Psoas muscle (tissue), 8 donors: ENCODE results near the gene EARS2. TPM values are rescaled to one million over a fixed set of nuclear protein-coding genes. Genes with fewer than 3 reads are reported as not detected.

Experiments
- ATAC-seq, 4 donors: fragments of 200-7000 bp; cut with Tn5 transposase; one replicate each; pipeline ENCODE4 v1.9.1; 2020; ENCODE audit warnings: moderate library complexity in 3 of 4, mild to moderate bottlenecking in 2 of 4
- DNase-seq, 2 donors: peaks; one replicate each; pipeline ENCODE4 v3.0.0-alpha.2; 2020
- H3K27ac ChIP-seq: fragments of 200-600 bp; one replicate; pipeline ENCODE4 v1.8.0; 2022
- H3K27me3 ChIP-seq, 3 donors: fragments of 200-600 bp in 1 of 3; one replicate each; pipeline versions ENCODE4 v1.6.1 to v1.8.0; 2013 to 2022; ENCODE audit warnings: low read length in 2 of 3, mild to moderate bottlenecking in 2 of 3, moderate library complexity in 1 of 3; ENCODE audit not compliant: insufficient read depth in 3 of 3
- H3K36me3 ChIP-seq, 2 donors: fragments of 200-600 bp in 1 of 2; one replicate each; pipeline versions ENCODE4 v1.6.1 to v1.8.0; 2013 to 2022; ENCODE audit warnings: low read depth in 1 of 2, mild to moderate bottlenecking in 1 of 2, moderate library complexity in 1 of 2; ENCODE audit not compliant: insufficient read depth in 1 of 2
- H3K4me1 ChIP-seq: fragments of 200-600 bp; one replicate; pipeline ENCODE4 v1.8.0; 2022
- H3K4me3 ChIP-seq: fragments of 200-600 bp; one replicate; pipeline ENCODE4 v1.8.0; 2022; ENCODE audit warnings: mild to moderate bottlenecking
- H3K9me3 ChIP-seq: fragments of 200-600 bp; one replicate; pipeline ENCODE4 v1.8.0; 2022
- WGBS, 3 donors: extraction: QIAGEN DNeasy Blood & Tissue Kit; methylation state at CpG; one replicate each; pipeline versions ENCODE4 v1.1.6 to v1.1.7; 2013; 5-methylcytosine and 5-hydroxymethylcytosine counted together
- intact Hi-C, 2 donors: fragments of 100-400 bp; cut with DNase I; formaldehyde crosslinking; loops; one replicate each; pipeline versions ENCODE4 v1.11.0 to v1.14.2; 2022
- polyA plus RNA-seq, 3 donors: library from polyadenylated mRNA; stranded (reverse); fragments of 200-250 nt; gene quantifications; one replicate each; pipeline ENCODE4 v1.2.3, GENCODE V29; 2013
- total RNA-seq, 4 donors: library from RNA; stranded (reverse); fragmentation: NEBNext Ultra II Directional in 2 of 4; extraction: Animal tissue kit (Norgen Biotek cat#: 25700) in 2 of 4; gene quantifications; one replicate each; pipeline versions ENCODE4 v1.2.1 to v1.2.4, GENCODE V29; 2021 to 2023
- TF ChIP-seq, protein P1 (sequence below): fragments of 200-600 bp; IDR thresholded peaks from one replicate; pipeline ENCODE4 v1.8.0; 2022; ENCODE audit warnings: antibody characterized with exemption
- donor health status: healthy with polysubstance abuse.
- donor health status: DM: no; HTN: no; CAD: no; lungs with moderate emphysema.
- donor health status: Bipolar disorder and iron deficiency.
- donor health status: healthy.
- donor health status: DM: yes; HTN: yes; CAD: no.
- donor health status: DM: no; HTN: no; CAD: no.
- donor health status: DM: no; HTN: no; CAD: no.
- donor health status: DM: yes; HTN: yes; CAD: no.

The EARS2 gene
- total and polyA plus RNA-seq, 7 donors, result 12.1 to 28.3 (median 19.8) TPM

DNA sequence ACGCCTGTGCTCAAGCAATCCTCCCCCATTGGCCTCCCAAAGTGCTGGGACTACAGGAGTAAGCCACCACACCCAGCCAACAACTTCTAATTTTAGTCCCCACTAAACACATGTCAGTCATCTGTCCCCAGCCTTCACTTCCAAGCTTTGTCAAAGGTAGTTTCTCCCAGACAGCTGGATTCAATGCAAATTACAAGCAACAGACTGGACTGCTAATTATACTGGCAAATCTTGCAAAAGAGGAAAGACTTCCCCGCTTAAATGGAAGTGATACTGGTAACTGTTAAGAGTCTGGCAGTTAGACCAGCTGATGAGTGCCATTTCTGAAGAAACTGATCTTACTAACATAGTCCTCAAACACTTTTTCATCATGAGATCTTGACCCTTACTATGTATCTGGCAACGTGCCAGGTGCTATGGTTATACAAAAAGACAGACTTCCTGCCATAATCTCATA, 38.7 kb downstream of the EARS2 start:
- intact Hi-C loops, result no loop called here
- peaks cover 17 to 58% of the 10 kb centered on the region in 2 donors for H3K36me3 ChIP-seq
- no peak overlapping the region for H3K4me3 ChIP-seq
- peak in 2 of 4 donors; percentile 37 to 40 for ATAC-seq
- H3K27me3 ChIP-seq, result no peaks in the 10 kb centered on the region
- no peaks in the 10 kb centered on the region for H3K9me3 ChIP-seq
- DNase-seq, result no peak
- H3K4me1 ChIP-seq, result no peaks in the 10 kb centered on the region
- H3K27ac ChIP-seq, result no peak overlapping the region
- 61 to 63% (median 62%) methylated on average over 3 of the region's 3 CpGs for WGBS, 3 donors
- TF ChIP-seq, protein P1, sequence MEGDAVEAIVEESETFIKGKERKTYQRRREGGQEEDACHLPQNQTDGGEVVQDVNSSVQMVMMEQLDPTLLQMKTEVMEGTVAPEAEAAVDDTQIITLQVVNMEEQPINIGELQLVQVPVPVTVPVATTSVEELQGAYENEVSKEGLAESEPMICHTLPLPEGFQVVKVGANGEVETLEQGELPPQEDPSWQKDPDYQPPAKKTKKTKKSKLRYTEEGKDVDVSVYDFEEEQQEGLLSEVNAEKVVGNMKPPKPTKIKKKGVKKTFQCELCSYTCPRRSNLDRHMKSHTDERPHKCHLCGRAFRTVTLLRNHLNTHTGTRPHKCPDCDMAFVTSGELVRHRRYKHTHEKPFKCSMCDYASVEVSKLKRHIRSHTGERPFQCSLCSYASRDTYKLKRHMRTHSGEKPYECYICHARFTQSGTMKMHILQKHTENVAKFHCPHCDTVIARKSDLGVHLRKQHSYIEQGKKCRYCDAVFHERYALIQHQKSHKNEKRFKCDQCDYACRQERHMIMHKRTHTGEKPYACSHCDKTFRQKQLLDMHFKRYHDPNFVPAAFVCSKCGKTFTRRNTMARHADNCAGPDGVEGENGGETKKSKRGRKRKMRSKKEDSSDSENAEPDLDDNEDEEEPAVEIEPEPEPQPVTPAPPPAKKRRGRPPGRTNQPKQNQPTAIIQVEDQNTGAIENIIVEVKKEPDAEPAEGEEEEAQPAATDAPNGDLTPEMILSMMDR, result no peak

DNA sequence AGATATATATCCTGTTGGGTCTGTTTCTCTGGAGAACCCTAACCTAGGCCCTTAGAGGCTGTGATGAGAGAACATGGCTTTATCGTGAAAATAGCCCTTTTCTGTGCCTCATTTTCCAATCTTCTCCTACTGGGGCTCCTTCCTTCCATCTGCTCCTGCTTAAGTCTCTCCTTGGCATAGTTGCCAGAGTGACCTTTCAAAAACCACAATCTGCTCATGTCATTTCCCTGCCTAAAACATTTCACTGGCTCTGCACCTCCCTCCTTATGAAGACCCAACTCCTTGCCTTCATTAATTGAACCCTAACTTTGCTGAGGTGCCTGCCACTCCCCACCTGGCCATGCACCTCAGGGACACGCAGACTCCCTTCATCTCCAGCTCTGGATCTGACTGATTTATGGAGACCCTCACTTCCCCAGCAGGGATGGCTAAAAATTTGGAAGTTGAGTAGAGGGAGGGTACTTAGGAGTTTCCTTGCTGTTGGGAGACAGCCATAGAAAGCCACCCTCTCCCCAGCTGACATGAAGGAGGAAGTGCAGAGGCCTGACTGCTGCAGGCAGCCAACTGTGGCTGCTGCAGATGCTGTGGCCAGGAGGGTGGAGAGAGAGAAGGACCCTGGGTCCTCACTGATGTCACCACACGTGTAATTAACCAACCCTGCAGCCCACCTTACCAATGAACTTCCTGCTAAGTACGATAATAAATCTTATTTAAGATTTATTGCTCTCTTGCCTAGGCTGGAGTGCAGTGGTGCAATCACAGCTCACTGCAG, 40.6 kb downstream of the EARS2 start:
- WGBS, 3 donors, result 79 to 89% (median 84%) methylated on average over 4 of the region's 4 CpGs
- DNase-seq (no peak), ATAC-seq (no peak)
- intact Hi-C loops, result no loop called here
- Histone ChIP-seq H3K27me3 (no peaks in the 10 kb centered on the region), H3K4me3 (no peak overlapping the region), H3K27ac (no peak overlapping the region), H3K9me3 (no peaks in the 10 kb centered on the region), H3K36me3 (peaks cover 2 to 39% of the 10 kb centered on the region in 2 donors), H3K4me1 (no peaks in the 10 kb centered on the region)
- TF ChIP-seq, protein P1, result no peak

DNA sequence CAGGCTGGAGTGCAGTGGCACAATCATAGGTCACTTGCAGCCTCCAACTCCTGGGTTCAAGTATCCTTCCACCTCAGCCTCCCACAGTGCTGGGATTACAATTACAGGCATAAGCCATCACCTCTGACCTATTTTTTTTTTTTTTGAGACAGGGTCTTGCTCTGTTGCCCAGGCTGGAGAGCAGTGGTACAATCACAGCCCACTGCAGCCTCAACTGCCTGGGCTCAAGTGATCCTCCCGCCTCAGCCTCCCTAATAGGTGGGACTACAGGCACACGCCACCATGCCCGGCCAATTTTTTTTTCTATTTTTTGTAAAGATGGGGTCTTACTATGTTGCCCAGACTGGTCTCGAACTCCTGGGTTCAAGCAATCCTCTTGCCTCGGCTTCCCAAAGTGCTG, 41.3 kb downstream of the EARS2 start:
- no peaks in the 10 kb centered on the region for H3K27me3 ChIP-seq
- H3K27ac ChIP-seq, result no peak overlapping the region
- no peak for ATAC-seq
- DNase-seq, result no peak
- no peaks in the 10 kb centered on the region for H3K4me1 ChIP-seq
- intact Hi-C loops, result no loop called here
- no peaks in the 10 kb centered on the region for H3K9me3 ChIP-seq
- H3K36me3 ChIP-seq, result peaks cover 2 to 33% of the 10 kb centered on the region in 2 donors
- TF ChIP-seq, protein P1, result no peak
- 97 to 98% (median 98%) methylated on average over 5 of the region's 5 CpGs for WGBS, 3 donors
- H3K4me3 ChIP-seq, result no peak overlapping the region

DNA sequence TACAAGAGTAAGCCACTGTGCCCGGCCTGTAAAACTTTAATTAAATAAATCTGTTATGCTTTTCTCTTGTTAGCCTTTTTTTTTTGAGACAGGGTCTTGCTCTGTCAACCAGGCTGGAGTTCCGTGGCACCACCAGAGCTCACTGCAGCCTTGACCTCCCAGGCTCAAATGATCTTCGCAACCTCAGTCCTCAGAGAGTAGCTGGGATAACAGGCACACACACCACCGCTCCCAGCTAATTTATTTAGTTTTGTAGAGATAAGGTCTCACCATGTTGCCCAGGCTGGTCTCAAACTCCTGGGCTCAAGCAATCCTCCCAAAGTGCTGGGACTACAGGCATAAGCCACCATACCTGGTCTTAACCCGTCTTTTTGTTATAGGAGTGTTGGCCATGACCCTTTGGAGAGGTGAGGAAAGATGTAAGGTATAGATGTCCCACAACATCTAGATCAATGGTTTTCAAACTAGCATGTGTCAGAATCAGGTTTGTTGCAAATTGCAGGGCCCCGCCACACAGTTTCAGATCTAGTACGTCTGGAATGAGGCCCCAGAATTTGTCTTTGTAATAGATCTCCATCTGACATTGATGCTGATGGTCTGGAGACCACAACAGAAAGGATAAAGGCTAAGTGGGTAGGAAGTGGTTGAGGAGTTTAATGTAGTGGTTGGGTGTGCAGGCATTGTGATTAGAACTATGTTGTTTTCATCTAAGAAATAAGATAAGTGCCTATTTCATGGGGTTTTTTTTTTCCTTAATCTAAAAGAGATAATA, 42.6 kb downstream of the EARS2 start:
- TF ChIP-seq, protein P1, result no peak
- intact Hi-C loops, result loop anchor here in 1 of 2 donors (5.0 kb wide), 1 partner anchor 43 kb away; the partner anchor contains the start of genes EARS2 and UBFD1
- Histone ChIP-seq H3K27me3 (no peaks in the 10 kb centered on the region), H3K36me3 (peaks cover 2 to 23% of the 10 kb centered on the region in 2 donors), H3K9me3 (no peaks in the 10 kb centered on the region), H3K4me3 (no peak overlapping the region), H3K4me1 (no peaks in the 10 kb centered on the region), H3K27ac (no peak overlapping the region)
- 84 to 90% (median 85%) methylated on average over 7 of the region's 7 CpGs for WGBS, 3 donors
- ATAC-seq (no peak), DNase-seq (no peak)
